Endodermal cell (in vitro differentiated cells): ENCODE data around the gene ZC3H10. TPM values are rescaled to one million over a fixed set of nuclear protein-coding genes. Genes with fewer than 3 reads are reported as not detected.

Experiments
- DNase-seq: peaks from one replicate; pipeline ENCODE4 v3.0.0-alpha.2; 2017
- H3K27ac ChIP-seq: 2 replicates; pipeline ENCODE4 v1.5.1; 2013; ENCODE audit warnings: mild to moderate bottlenecking, low read depth, low read length, moderate library complexity
- H3K27me3 ChIP-seq: 2 replicates; pipeline ENCODE4 v1.6.1; 2013; ENCODE audit warnings: mild to moderate bottlenecking, low read length, moderate library complexity; ENCODE audit not compliant: insufficient read depth, control insufficient read depth, poor library complexity, severe bottlenecking
- H3K36me3 ChIP-seq: 2 replicates; pipeline ENCODE4 v1.7.0; 2013; ENCODE audit warnings: mild to moderate bottlenecking, low read length, moderate library complexity; ENCODE audit not compliant: control insufficient read depth, insufficient read depth
- H3K4me1 ChIP-seq: one replicate; pipeline ENCODE4 v1.7.0; 2013; ENCODE audit warnings: low read length; ENCODE audit not compliant: control insufficient read depth, insufficient read depth
- H3K4me3 ChIP-seq: 2 replicates; pipeline ENCODE4 v1.5.1; 2013; ENCODE audit warnings: mild to moderate bottlenecking, low read length, moderate library complexity
- H3K9ac ChIP-seq: 2 replicates; pipeline ENCODE4 v1.6.1; 2013; ENCODE audit warnings: mild to moderate bottlenecking, low read length, moderate library complexity; ENCODE audit not compliant: poor library complexity, severe bottlenecking; ENCODE audit errors: extremely low read depth
- H3K9me3 ChIP-seq: 2 replicates; pipeline ENCODE4 v1.6.1; 2013; ENCODE audit warnings: mild to moderate bottlenecking, low read length, moderate library complexity; ENCODE audit not compliant: control insufficient read depth
- H3K27ac Mint-ChIP-seq: 2 replicates; pipeline ENCODE4 v1.8.0; 2020; ENCODE audit warnings: mixed read lengths
- H3K27me3 Mint-ChIP-seq: 2 replicates; pipeline ENCODE4 v1.8.0; 2021; ENCODE audit warnings: mild to moderate bottlenecking, mixed read lengths; ENCODE audit not compliant: insufficient read depth
- H3K36me3 Mint-ChIP-seq: 2 replicates; pipeline ENCODE4 v1.8.0; 2020; ENCODE audit warnings: low read depth, mixed read lengths
- H3K4me1 Mint-ChIP-seq: 2 replicates; pipeline ENCODE4 v1.8.0; 2020; ENCODE audit warnings: mixed read lengths
- H3K4me3 Mint-ChIP-seq: 2 replicates; pipeline ENCODE4 v1.8.0; 2020; ENCODE audit warnings: mild to moderate bottlenecking, moderate library complexity, mixed read lengths
- H3K9me3 Mint-ChIP-seq: 2 replicates; pipeline ENCODE4 v1.8.0; 2020; ENCODE audit warnings: mild to moderate bottlenecking, mixed read lengths
- WGBS, 2 experiments: methylation state at CpG; one replicate each; pipeline versions ENCODE4 v1.1.5 to v1.1.7; 2013; ENCODE audit warnings: missing lambda C conversion rate in 2 of 2, mixed read lengths in 1 of 2; ENCODE audit not compliant: insufficient coverage in 1 of 2, insufficient read length in 1 of 2; 5-methylcytosine and 5-hydroxymethylcytosine counted together
- total RNA-seq, 2 donors: library from RNA; stranded (reverse); fragmentation: NEBNext Ultra II Directional in 1 of 2; extraction: Animal tissue kit (Norgen Biotek cat#: 25700) in 1 of 2; gene quantifications; 2 replicates in 1 of 2; 3 replicates in 1 of 2; pipeline ENCODE4 v1.2.1, GENCODE V29; 2021
- TF ChIP-seq, protein P1 (sequence below): fragments of 200-600 bp; sonication (generic); conservative IDR thresholded peaks from 2 replicates; pipeline ENCODE4 v1.5.0; 2021; ENCODE audit warnings: antibody characterized with exemption, mild to moderate bottlenecking

ZC3H10 gene
- total RNA-seq, 2 donors from 2014 or later = 7.9 to 9.1 TPM

DNA sequence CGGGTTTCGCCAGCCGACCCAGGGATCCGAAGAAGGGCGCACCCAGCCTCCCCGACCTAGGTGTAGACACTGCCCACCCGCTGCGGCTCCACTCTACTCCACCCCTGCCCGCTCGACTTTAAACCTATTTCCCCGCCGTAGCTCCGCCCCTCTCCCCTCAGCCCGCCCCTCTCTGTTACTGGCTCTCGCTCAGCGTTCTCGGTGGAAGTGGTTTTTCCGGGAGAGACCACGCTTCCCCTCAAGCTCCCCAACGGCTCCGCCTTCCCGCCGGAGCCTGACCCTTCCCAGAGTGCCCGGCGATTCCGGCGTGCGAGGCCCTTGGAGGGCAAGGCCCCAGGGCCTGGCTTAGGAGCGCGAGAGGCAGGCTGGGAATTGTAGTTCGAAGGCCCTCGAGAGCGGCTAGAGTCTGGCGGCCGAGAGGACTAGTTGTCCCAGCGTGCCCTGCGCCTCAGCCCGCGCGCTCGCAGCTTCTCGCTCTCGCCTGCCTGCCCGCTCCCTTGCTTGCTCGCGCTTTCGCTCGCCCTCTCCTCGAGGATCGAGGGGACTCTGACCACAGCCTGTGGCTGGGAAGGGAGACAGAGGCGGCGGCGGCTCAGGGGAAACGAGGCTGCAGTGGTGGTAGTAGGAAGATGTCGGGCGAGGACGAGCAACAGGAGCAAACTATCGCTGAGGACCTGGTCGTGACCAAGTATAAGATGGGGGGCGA is 13.8 kb upstream of the ZC3H10 start, which contains the start of gene PA2G4:
Gene PA2G4 (plus strand): TSS at position 451 of the 706 bp plus-strand sequence. CDS start 179 bp downstream, at position 630.
- Histone ChIP-seq H3K9ac (peak within 1 kb of the TSS; percentile 84), H3K27me3 (no peaks in the 10 kb centered on the region), H3K4me1 (no peaks in the 10 kb centered on the region), H3K36me3 (peaks cover 43% of the 10 kb centered on the region), H3K4me3 (peak within 1 kb of the TSS; percentile 91), H3K27ac (peak within 1 kb of the TSS; percentile 58), H3K9me3 (no peaks in the 10 kb centered on the region)
- TF ChIP-seq, protein P1, sequence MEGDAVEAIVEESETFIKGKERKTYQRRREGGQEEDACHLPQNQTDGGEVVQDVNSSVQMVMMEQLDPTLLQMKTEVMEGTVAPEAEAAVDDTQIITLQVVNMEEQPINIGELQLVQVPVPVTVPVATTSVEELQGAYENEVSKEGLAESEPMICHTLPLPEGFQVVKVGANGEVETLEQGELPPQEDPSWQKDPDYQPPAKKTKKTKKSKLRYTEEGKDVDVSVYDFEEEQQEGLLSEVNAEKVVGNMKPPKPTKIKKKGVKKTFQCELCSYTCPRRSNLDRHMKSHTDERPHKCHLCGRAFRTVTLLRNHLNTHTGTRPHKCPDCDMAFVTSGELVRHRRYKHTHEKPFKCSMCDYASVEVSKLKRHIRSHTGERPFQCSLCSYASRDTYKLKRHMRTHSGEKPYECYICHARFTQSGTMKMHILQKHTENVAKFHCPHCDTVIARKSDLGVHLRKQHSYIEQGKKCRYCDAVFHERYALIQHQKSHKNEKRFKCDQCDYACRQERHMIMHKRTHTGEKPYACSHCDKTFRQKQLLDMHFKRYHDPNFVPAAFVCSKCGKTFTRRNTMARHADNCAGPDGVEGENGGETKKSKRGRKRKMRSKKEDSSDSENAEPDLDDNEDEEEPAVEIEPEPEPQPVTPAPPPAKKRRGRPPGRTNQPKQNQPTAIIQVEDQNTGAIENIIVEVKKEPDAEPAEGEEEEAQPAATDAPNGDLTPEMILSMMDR = no peak
- peak; percentile 100 for DNase-seq
- H3K4me1 Mint-ChIP-seq = peaks cover 22% of the 10 kb centered on the region
- no peaks in the 10 kb centered on the region for H3K9me3 Mint-ChIP-seq
- WGBS, 2 experiments = 0% methylated on average over 24 to 60 of the region's 60 CpGs
- peak within 1 kb of the TSS; percentile 98 for H3K27ac Mint-ChIP-seq
- peaks cover 55% of the 10 kb centered on the region for H3K36me3 Mint-ChIP-seq
- H3K4me3 Mint-ChIP-seq = peak within 1 kb of the TSS; percentile 99
- H3K27me3 Mint-ChIP-seq = no peaks in the 10 kb centered on the region

DNA sequence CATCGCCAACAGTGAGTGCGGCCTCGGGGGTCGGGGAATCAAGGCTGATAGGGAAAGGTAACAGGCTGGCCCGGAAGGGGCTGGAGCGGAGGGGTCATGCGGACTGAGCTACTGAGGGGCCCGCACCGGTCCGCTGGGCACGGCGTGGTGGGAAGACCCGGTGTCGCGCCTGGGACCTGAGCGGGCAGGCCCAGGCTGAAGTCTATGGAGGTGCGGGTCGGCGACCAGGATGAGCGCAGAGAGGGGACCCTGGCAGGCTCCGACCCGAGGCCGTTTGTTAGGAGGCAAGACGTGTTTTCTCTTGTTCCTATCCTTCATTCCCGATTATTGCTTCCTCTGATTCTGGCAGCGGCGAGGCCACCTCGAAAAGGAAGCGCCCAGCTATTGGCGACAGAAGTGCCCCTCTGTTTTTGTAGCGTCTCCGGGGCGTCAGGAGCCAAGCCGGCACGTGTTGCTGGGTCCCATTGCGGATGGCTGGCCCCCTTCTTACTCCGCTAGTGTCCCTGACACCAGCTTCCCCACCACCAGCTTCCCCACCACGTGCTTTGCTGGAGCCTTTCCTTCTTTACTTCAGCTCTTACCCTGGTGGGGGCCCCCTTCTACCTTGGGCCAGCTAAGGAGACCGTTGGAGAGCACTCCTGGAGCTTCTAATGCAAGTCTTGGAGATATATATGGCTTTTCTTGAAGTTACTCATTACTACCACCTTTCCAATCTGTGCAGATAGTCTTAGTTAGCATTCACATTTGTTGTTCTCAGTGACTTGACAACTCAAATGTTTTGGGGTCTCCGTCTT is 13.1 kb upstream of the ZC3H10 start:
- H3K9ac ChIP-seq = peak overlapping the region; percentile 84
- WGBS, 2 experiments = 1 to 2% methylated on average over 33 to 40 of the region's 40 CpGs
- no peaks in the 10 kb centered on the region for H3K9me3 ChIP-seq
- Mint-ChIP-seq H3K4me3 (peak overlapping the region; percentile 99), H3K9me3 (no peaks in the 10 kb centered on the region), H3K27ac (peak overlapping the region; percentile 96), H3K4me1 (peaks cover 22% of the 10 kb centered on the region), H3K36me3 (peaks cover 53% of the 10 kb centered on the region), H3K27me3 (no peaks in the 10 kb centered on the region)
- H3K27ac ChIP-seq = peak overlapping the region; percentile 58
- no peaks in the 10 kb centered on the region for H3K27me3 ChIP-seq
- peaks cover 43% of the 10 kb centered on the region for H3K36me3 ChIP-seq
- no peaks in the 10 kb centered on the region for H3K4me1 ChIP-seq
- H3K4me3 ChIP-seq = peak overlapping the region; percentile 91
- TF ChIP-seq, protein P1 = no peak
- DNase-seq = no peak

DNA sequence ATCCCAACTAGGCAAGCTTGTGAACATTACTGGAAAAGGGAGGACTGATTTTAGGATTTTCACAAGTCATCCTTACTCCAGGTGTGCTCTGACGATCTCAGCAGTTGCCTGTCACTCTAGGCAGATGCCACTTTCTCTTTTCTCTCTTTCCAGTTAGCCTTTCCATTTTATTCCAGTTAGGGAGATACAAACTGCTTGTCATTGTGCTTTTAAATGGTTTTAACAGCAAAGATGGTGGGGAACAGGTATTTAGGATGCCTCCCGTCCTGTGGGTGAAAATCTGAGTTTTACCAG is 12.5 kb upstream of the ZC3H10 start:
- Histone ChIP-seq H3K9ac (peak overlapping the region; percentile 84), H3K9me3 (no peaks in the 10 kb centered on the region), H3K4me1 (no peaks in the 10 kb centered on the region), H3K4me3 (peak overlapping the region; percentile 91), H3K36me3 (peaks cover 45% of the 10 kb centered on the region), H3K27me3 (no peaks in the 10 kb centered on the region), H3K27ac (no peak overlapping the region)
- TF ChIP-seq, protein P1 = no peak
- peaks cover 56% of the 10 kb centered on the region for H3K36me3 Mint-ChIP-seq
- H3K4me1 Mint-ChIP-seq = peaks cover 22% of the 10 kb centered on the region
- peak overlapping the region; percentile 99 for H3K4me3 Mint-ChIP-seq
- WGBS, 2 experiments = 43 to 52% methylated on average over 2 of the region's 2 CpGs
- H3K27ac Mint-ChIP-seq = peak overlapping the region; percentile 96
- no peaks in the 10 kb centered on the region for H3K9me3 Mint-ChIP-seq
- no peak for DNase-seq
- H3K27me3 Mint-ChIP-seq = no peaks in the 10 kb centered on the region
